Cardiac muscle cell (in vitro differentiated cells and primary cell): ENCODE measurements around the gene OR52E6. TPM values are rescaled to one million over a fixed set of nuclear protein-coding genes. Genes with fewer than 3 reads are reported as not detected.

Source experiments
- DNase-seq, 2 donors: peaks; one replicate each; pipeline versions ENCODE4 v3.0.0 to v3.0.0-alpha.2; 2010 to 2017; ENCODE audit warnings: low read depth in 1 of 2, low spot score in 1 of 2
- H3K27ac ChIP-seq: fragments of 200-600 bp; sonication (generic); 2 replicates; pipeline ENCODE4 v1.5.1; 2016
- H3K27me3 ChIP-seq: fragments of 200-600 bp; sonication (generic); 2 replicates; pipeline ENCODE4 v1.6.0; 2016; ENCODE audit warnings: control low read depth
- H3K36me3 ChIP-seq: fragments of 200-600 bp; sonication (generic); 2 replicates; pipeline ENCODE4 v1.5.1; 2016; ENCODE audit warnings: control low read depth
- H3K4me1 ChIP-seq: fragments of 200-600 bp; sonication (generic); 2 replicates; pipeline ENCODE4 v1.8.1; 2017; ENCODE audit warnings: low read depth, mild to moderate bottlenecking, mixed run types
- H3K4me3 ChIP-seq: fragments of 200-600 bp; sonication (generic); 2 replicates; pipeline ENCODE4 v1.5.1; 2016; ENCODE audit warnings: mild to moderate bottlenecking
- H3K9me3 ChIP-seq: fragments of 200-600 bp; sonication (generic); 2 replicates; pipeline ENCODE4 v1.5.1; 2017; ENCODE audit warnings: low read depth, mild to moderate bottlenecking, control low read depth
- polyA plus RNA-seq: library from polyadenylated mRNA; unstranded; fragments of >200 nt; fragmentation: Nextera tagmentation; extraction: Ambion mirVana; gene quantifications from 2 replicates; pipeline ENCODE4 v1.2.1, GENCODE V29; 2016
- total RNA-seq: library from RNA; depleted of rRNA; stranded (reverse); fragments of >200 nt; gene quantifications from 2 replicates; pipeline ENCODE4 v1.2.3, GENCODE V29; 2016
- TF ChIP-seq, protein P1 (sequence below): IDR thresholded peaks from 2 replicates; pipeline ENCODE4 v1.5.1; 2012; ENCODE audit warnings: low read depth, mild to moderate bottlenecking, low read length

Gene OR52E6
- total and polyA plus RNA-seq, 2 experiments from 2014 or later = not detected

DNA sequence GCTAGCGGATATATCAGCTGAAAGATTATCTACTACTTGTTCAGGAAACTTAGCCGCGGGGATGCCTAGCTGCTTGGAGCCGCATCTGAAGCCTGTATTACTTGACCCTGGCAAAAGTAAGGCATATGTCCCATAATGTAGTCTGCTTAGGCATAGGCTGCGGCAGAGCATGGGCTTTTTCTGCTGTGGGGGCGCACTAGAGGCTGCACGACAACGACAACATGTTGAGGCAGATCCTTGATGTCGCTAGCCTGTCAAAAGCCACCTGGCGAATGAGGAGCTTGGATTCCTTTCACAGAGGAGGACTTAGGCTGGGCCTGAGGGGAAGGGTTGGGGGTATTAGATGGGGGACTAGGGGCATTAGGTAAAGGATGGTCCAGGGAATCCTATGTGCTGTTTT is 34.1 kb downstream of the OR52E6 start:
- TF ChIP-seq, protein P1, sequence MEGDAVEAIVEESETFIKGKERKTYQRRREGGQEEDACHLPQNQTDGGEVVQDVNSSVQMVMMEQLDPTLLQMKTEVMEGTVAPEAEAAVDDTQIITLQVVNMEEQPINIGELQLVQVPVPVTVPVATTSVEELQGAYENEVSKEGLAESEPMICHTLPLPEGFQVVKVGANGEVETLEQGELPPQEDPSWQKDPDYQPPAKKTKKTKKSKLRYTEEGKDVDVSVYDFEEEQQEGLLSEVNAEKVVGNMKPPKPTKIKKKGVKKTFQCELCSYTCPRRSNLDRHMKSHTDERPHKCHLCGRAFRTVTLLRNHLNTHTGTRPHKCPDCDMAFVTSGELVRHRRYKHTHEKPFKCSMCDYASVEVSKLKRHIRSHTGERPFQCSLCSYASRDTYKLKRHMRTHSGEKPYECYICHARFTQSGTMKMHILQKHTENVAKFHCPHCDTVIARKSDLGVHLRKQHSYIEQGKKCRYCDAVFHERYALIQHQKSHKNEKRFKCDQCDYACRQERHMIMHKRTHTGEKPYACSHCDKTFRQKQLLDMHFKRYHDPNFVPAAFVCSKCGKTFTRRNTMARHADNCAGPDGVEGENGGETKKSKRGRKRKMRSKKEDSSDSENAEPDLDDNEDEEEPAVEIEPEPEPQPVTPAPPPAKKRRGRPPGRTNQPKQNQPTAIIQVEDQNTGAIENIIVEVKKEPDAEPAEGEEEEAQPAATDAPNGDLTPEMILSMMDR = no peak
- H3K27me3 ChIP-seq = no peaks in the 10 kb centered on the region
- H3K27ac ChIP-seq = no peak overlapping the region
- H3K36me3 ChIP-seq = no peaks in the 10 kb centered on the region
- H3K4me3 ChIP-seq = no peak overlapping the region
- peak in 1 of 2 donors; percentile 14 for DNase-seq
- no peaks in the 10 kb centered on the region for H3K9me3 ChIP-seq
- no peaks in the 10 kb centered on the region for H3K4me1 ChIP-seq

DNA sequence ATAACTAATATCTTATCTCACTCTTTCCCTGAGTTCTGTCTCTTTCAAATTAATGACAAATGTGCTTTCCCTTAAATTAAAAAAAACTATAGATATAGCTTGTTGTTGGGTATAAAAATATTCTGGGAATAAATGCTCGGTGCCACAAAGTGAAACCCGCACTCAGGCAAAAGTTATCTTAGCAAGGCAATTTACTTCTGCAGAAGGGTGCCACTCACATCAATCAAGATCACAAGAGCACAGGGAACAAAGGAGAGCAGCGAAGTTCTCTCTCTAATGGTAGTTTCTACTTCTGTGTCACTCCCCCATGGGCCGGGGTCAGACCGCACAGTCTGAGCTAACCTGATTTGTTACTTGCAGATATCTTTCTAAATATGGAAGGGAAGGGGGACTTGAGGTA is 37.7 kb downstream of the OR52E6 start:
- H3K27me3 ChIP-seq = no peaks in the 10 kb centered on the region
- no peaks in the 10 kb centered on the region for H3K9me3 ChIP-seq
- TF ChIP-seq, protein P1 = no peak
- DNase-seq = no peak
- H3K36me3 ChIP-seq = no peaks in the 10 kb centered on the region
- H3K4me1 ChIP-seq = no peaks in the 10 kb centered on the region
- H3K27ac ChIP-seq = no peak overlapping the region
- H3K4me3 ChIP-seq = no peak overlapping the region

DNA sequence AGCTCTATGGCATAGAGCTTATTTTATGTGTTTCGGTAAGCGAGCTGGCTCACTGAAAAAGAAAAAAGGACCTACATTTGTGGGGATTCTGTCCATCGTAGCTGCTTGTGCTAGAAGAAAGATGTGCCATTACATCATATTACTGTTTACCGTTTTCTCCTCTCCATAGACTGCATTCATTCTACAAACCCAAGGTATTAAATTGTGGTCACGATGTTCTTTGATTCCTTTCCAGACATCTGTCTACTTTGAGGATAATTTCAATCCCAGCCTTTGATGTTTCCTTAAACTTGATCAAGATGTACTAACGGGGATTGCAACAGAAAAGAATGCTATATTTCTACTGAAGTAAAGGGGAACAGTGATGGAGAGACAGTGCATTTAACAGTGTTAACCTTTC is 45.2 kb downstream of the OR52E6 start:
- H3K9me3 ChIP-seq = no peaks in the 10 kb centered on the region
- TF ChIP-seq, protein P1 = no peak
- H3K36me3 ChIP-seq = no peaks in the 10 kb centered on the region
- H3K4me1 ChIP-seq = no peaks in the 10 kb centered on the region
- no peak overlapping the region for H3K27ac ChIP-seq
- DNase-seq = no peak
- no peaks in the 10 kb centered on the region for H3K27me3 ChIP-seq
- H3K4me3 ChIP-seq = no peak overlapping the region

DNA sequence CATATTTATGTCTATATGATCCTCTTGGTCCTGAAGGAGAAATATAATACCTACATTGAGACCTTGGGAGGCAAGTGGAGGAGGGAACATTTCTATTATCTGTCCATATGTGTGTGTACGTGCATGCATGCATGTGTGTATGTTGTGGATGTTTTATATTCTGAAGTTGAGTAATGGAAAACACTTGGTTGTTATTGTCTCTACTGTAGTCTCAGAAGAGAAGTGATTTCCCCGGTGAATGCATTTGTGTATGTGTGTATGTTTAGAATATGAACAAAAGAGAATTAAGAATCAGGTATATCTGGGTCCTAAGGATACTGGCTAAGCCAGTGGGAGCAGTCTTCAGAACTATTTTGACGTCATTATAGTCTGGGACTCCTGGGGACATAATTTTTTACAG is 50.5 kb downstream of the OR52E6 start, which contains the start of gene OR52N1:
TSS of gene OR52N1 (minus strand) at position 101 of the 400 bp plus-strand sequence. CDS start 2,449 bp downstream, outside the sequence.
- H3K4me3 ChIP-seq = no peak within 1 kb of the TSS
- no peak for DNase-seq
- no peaks in the 10 kb centered on the region for H3K36me3 ChIP-seq
- no peaks in the 10 kb centered on the region for H3K9me3 ChIP-seq
- H3K27me3 ChIP-seq = no peaks in the 10 kb centered on the region
- no peak within 1 kb of the TSS for H3K27ac ChIP-seq
- TF ChIP-seq, protein P1 = no peak
- H3K4me1 ChIP-seq = no peaks in the 10 kb centered on the region

Other genes with a start within 250 kb of the OR52E6 start
- gene TRIM6, start 245.3 kb downstream of the OR52E6 start, total RNA-seq = 5.5 and 11.4 TPM in 2 replicates
- 4.3 and 10.8 TPM in 2 replicates for gene TRIM6, start 245.3 kb downstream of the OR52E6 start, polyA plus RNA-seq
- 0.81 and 2.4 TPM in 2 replicates for gene TRIM34, start 216.9 kb downstream of the OR52E6 start, total RNA-seq
- gene TRIM34, start 216.9 kb downstream of the OR52E6 start, polyA plus RNA-seq = 1.6 and 2.4 TPM in 2 replicates
- gene TRIM5, start 156.8 kb downstream of the OR52E6 start, total RNA-seq = 13.4 and 18.0 TPM in 2 replicates
- 12.6 and 19.9 TPM in 2 replicates for gene TRIM5, start 156.8 kb downstream of the OR52E6 start, polyA plus RNA-seq
- 0.07 TPM in 1 of 2 replicates, not detected in the other for gene TRIM22, start 152.1 kb downstream of the OR52E6 start, total RNA-seq
- 0.32 and 1.3 TPM in 2 replicates for gene TRIM22, start 152.1 kb downstream of the OR52E6 start, polyA plus RNA-seq
- gene OR56B1, start 105.4 kb downstream of the OR52E6 start, total RNA-seq = not detected in 2 replicates
- not detected in 2 replicates for gene OR56B1, start 105.4 kb downstream of the OR52E6 start, polyA plus RNA-seq
- gene OR52N4, start 87.7 kb downstream of the OR52E6 start, total RNA-seq = not detected in 2 replicates
- gene OR52N4, start 87.7 kb downstream of the OR52E6 start, polyA plus RNA-seq = not detected in 2 replicates
- 0.06 TPM in 1 of 2 replicates, not detected in the other for gene OR52N5, start 58.5 kb downstream of the OR52E6 start, total RNA-seq
- gene OR52N5, start 58.5 kb downstream of the OR52E6 start, polyA plus RNA-seq = 0.10 TPM in 1 of 2 replicates, not detected in the other
- gene OR52N1, start 50.6 kb downstream of the OR52E6 start, total RNA-seq = not detected in 2 replicates
- not detected in 2 replicates for gene OR52N1, start 50.6 kb downstream of the OR52E6 start, polyA plus RNA-seq
- gene OR52N2, start 33.0 kb downstream of the OR52E6 start, total RNA-seq = not detected in 2 replicates
- not detected in 2 replicates for gene OR52N2, start 33.0 kb downstream of the OR52E6 start, polyA plus RNA-seq
- 0.21 and 0.71 TPM in 2 replicates for gene OR52E8, start 15.8 kb upstream of the OR52E6 start, total RNA-seq
- gene OR52E8, start 15.8 kb upstream of the OR52E6 start, polyA plus RNA-seq = not detected in 2 replicates
- not detected in 2 replicates for gene OR52E4, start 38.7 kb upstream of the OR52E6 start, total RNA-seq
- not detected in 2 replicates for gene OR52E4, start 38.7 kb upstream of the OR52E6 start, polyA plus RNA-seq
- not detected in 2 replicates for gene OR52E5, start 51.3 kb upstream of the OR52E6 start, total RNA-seq
- not detected in 2 replicates for gene OR52E5, start 51.3 kb upstream of the OR52E6 start, polyA plus RNA-seq
- gene OR56A3, start 100.4 kb upstream of the OR52E6 start, total RNA-seq = not detected in 2 replicates
- not detected in 2 replicates for gene OR56A3, start 100.4 kb upstream of the OR52E6 start, polyA plus RNA-seq
- not detected in 2 replicates for gene OR56A5, start 126.6 kb upstream of the OR52E6 start, total RNA-seq
- gene OR56A5, start 126.6 kb upstream of the OR52E6 start, polyA plus RNA-seq = not detected in 2 replicates
- gene OR52L1, start 145.1 kb upstream of the OR52E6 start, total RNA-seq = 1.8 TPM in 1 of 2 replicates, not detected in the other
- gene OR52L1, start 145.1 kb upstream of the OR52E6 start, polyA plus RNA-seq = not detected in 2 replicates
- not detected in 2 replicates for gene OR56A4, start 165.0 kb upstream of the OR52E6 start, total RNA-seq
- not detected in 2 replicates for gene OR56A4, start 165.0 kb upstream of the OR52E6 start, polyA plus RNA-seq
- 0.18 TPM in 1 of 2 replicates, not detected in the other for gene OR56A1, start 188.9 kb upstream of the OR52E6 start, total RNA-seq
- gene OR56A1, start 188.9 kb upstream of the OR52E6 start, polyA plus RNA-seq = 0.10 TPM in 1 of 2 replicates, not detected in the other